HuH-7 (cell line): ENCODE data around the gene SLC26A1.

Source experiments
- DNase-seq: peaks from one replicate; pipeline ENCODE4 v3.0.0; 2011; ENCODE audit warnings: low spot score

SLC26A1 gene

GRCh38 chr4:964346-965025 lies 28.7 kb downstream of the SLC26A1 start:
- DNase-seq: no peak

GRCh38 chr4:963276-964225 lies 29.7 kb downstream of the SLC26A1 start:
- DNase-seq: no peak

GRCh38 chr4:962231-963208 lies 30.7 kb downstream of the SLC26A1 start:
- DNase-seq: no peak

- DNase-seq: no peak
These were observed 31.6 kb downstream of the SLC26A1 start for GRCh38 chr4:961351-962230.

GRCh38 chr4:960636-961350 lies 32.4 kb downstream of the SLC26A1 start:
- DNase-seq: no peak

GRCh38 chr4:960140-960635 lies 33.0 kb downstream of the SLC26A1 start:
- no peak for DNase-seq

GRCh38 chr4:959338-960139 lies 33.7 kb downstream of the SLC26A1 start:
- no peak for DNase-seq

GRCh38 chr4:958696-959337 lies 34.4 kb downstream of the SLC26A1 start:
- DNase-seq: no peak

- no peak for DNase-seq
These were observed 34.9 kb downstream of the SLC26A1 start for GRCh38 chr4:958314-958665.

- DNase-seq: no peak
These were observed 35.5 kb downstream of the SLC26A1 start for GRCh38 chr4:957581-958313.

GRCh38 chr4:957231-957580 lies 36.0 kb downstream of the SLC26A1 start:
- DNase-seq: no peak

GRCh38 chr4:956531-957230 lies 36.5 kb downstream of the SLC26A1 start:
- DNase-seq: no peak

GRCh38 chr4:955931-956381 lies 37.2 kb downstream of the SLC26A1 start:
- DNase-seq: no peak

- DNase-seq: no peak
These were observed 37.9 kb downstream of the SLC26A1 start for GRCh38 chr4:955161-955921.

- DNase-seq: no peak
These were observed 38.8 kb downstream of the SLC26A1 start for GRCh38 chr4:954211-955020.

GRCh38 chr4:953574-953915 lies 39.7 kb downstream of the SLC26A1 start:
- no peak for DNase-seq
